SIG-M5 (cell line): ENCODE measurements around the gene ASAP3.

Source experiments
- DNase-seq: peaks from one replicate; lab custom pipeline; 2025; lab: John Stamatoyannopoulos, UW

ASAP3 gene

GRCh38 chr1:23477359-23478144, 6.4 kb downstream of the ASAP3 start:
- DNase-seq = no peak

- no peak for DNase-seq
These were observed 8.3 kb downstream of the ASAP3 start for GRCh38 chr1:23475641-23476040.

GRCh38 chr1:23475134-23475628, 8.8 kb downstream of the ASAP3 start:
- no peak for DNase-seq

- DNase-seq = no peak
These were observed 10.8 kb downstream of the ASAP3 start for GRCh38 chr1:23473037-23473800.

GRCh38 chr1:23472351-23473036, 11.5 kb downstream of the ASAP3 start:
- no peak for DNase-seq

- no peak for DNase-seq
These were observed 12.4 kb downstream of the ASAP3 start for GRCh38 chr1:23471473-23472075.

- no peak for DNase-seq
These were observed 13.5 kb downstream of the ASAP3 start for GRCh38 chr1:23470282-23471070.

GRCh38 chr1:23469372-23469982, 14.5 kb downstream of the ASAP3 start:
- DNase-seq = no peak

GRCh38 chr1:23466423-23466989, 17.5 kb downstream of the ASAP3 start:
- DNase-seq = no peak

- DNase-seq = no peak
These were observed 20.7 kb downstream of the ASAP3 start for GRCh38 chr1:23463286-23463685.

- no peak for DNase-seq
These were observed 21.2 kb downstream of the ASAP3 start for GRCh38 chr1:23462766-23463165.

GRCh38 chr1:23461050-23461449, 22.9 kb downstream of the ASAP3 start:
- no peak for DNase-seq

- no peak for DNase-seq
These were observed 23.5 kb downstream of the ASAP3 start for GRCh38 chr1:23460519-23460918.

- no peak for DNase-seq
These were observed 24.6 kb downstream of the ASAP3 start for GRCh38 chr1:23459338-23459757.

GRCh38 chr1:23456226-23456625, 27.8 kb downstream of the ASAP3 start:
- no peak for DNase-seq

- no peak for DNase-seq
These were observed 30.5 kb downstream of the ASAP3 start for GRCh38 chr1:23453455-23454000.

- no peak for DNase-seq
These were observed 32.0 kb downstream of the ASAP3 start for GRCh38 chr1:23452011-23452411.

- DNase-seq = no peak
These were observed 32.5 kb downstream of the ASAP3 start for GRCh38 chr1:23451441-23451840.

- no peak for DNase-seq
These were observed 33.1 kb downstream of the ASAP3 start for GRCh38 chr1:23450894-23451293.

- DNase-seq = no peak
These were observed 34.0 kb downstream of the ASAP3 start for GRCh38 chr1:23449958-23450357.
